Breast epithelium (tissue), 4 donors: Measurements from ENCODE around the gene CDK14. TPM values are rescaled to one million over a fixed set of nuclear protein-coding genes. Genes with fewer than 3 reads are reported as not detected.

Experiments
- DNase-seq, 2 donors: peaks; one replicate each; pipeline ENCODE4 v3.0.0-alpha.2; 2019; ENCODE audit warnings: low spot score in 2 of 2
- H3K27ac ChIP-seq, 2 donors: fragments of 200-600 bp; sonication (generic) in 1 of 2; one replicate each; pipeline ENCODE4 v1.5.1; 2016 to 2019; ENCODE audit warnings: mild to moderate bottlenecking in 1 of 2
- H3K27me3 ChIP-seq, 2 donors: fragments of 200-600 bp; sonication (generic) in 1 of 2; one replicate each; pipeline versions ENCODE4 v1.5.1 to v1.6.0; 2017 to 2019; ENCODE audit warnings: control low read depth in 1 of 2, mild to moderate bottlenecking in 1 of 2
- H3K36me3 ChIP-seq: fragments of 200-600 bp; one replicate; pipeline ENCODE4 v1.5.1; 2019
- H3K4me1 ChIP-seq, 2 donors: fragments of 200-600 bp; sonication (generic); one replicate each; pipeline ENCODE4 v1.5.1; 2016 to 2019; ENCODE audit warnings: control low read depth in 1 of 2
- H3K4me3 ChIP-seq, 3 donors: fragments of 200-600 bp; sonication (generic); 1 replicate in 2 of 3; 2 replicates in 1 of 3; pipeline ENCODE4 v1.5.1; 2016 to 2019; ENCODE audit warnings: mild to moderate bottlenecking in 3 of 3, moderate library complexity in 2 of 3
- H3K9me3 ChIP-seq, 2 donors: fragments of 200-600 bp; sonication (generic) in 1 of 2; one replicate each; pipeline ENCODE4 v1.5.1; 2016 to 2019; ENCODE audit warnings: control low read depth in 1 of 2
- CTCF ChIP-seq, 3 donors: fragments of 450-650 bp; IDR thresholded peaks; one replicate each; pipeline ENCODE4 v1.5.1; 2016 to 2017; ENCODE audit warnings: antibody characterized with exemption in 3 of 3, mild to moderate bottlenecking in 3 of 3, moderate library complexity in 3 of 3
- POLR2A ChIP-seq: fragments of 450-650 bp; IDR thresholded peaks from one replicate; pipeline ENCODE4 v1.6.1; 2016; ENCODE audit warnings: antibody characterized with exemption, mild to moderate bottlenecking, moderate library complexity
- POLR2AphosphoS5 ChIP-seq, 3 donors: sonication (generic); formaldehyde crosslinking; IDR thresholded peaks; one replicate each; pipeline ENCODE4 v1.6.1; 2017; ENCODE audit warnings: antibody characterized with exemption in 3 of 3
- intact Hi-C: fragments of 100-400 bp; cut with DNase I; formaldehyde crosslinking; loops from one replicate; pipeline ENCODE4 v1.15.1; 2023; ENCODE audit warnings: low total_unique reads
- total RNA-seq, 3 donors: library from RNA; depleted of rRNA; stranded (reverse); fragments of >200 nt; gene quantifications; one replicate each; pipeline ENCODE4 v1.1.0, GENCODE V29; 2016

Gene CDK14
- total RNA-seq, 3 donors from 2014 or later = 16.3 to 64.7 (median 29.8) TPM

GRCh38 chr7:91180746-91181145, 584.6 kb downstream of the CDK14 start:
- Histone ChIP-seq H3K4me3 (no peak overlapping the region), H3K27ac (no peak overlapping the region), H3K27me3 (no peaks in the 10 kb centered on the region), H3K36me3 (no peaks in the 10 kb centered on the region), H3K9me3 (no peaks in the 10 kb centered on the region), H3K4me1 (no peaks in the 10 kb centered on the region)
- intact Hi-C loops = no loop called here
- no peak for DNase-seq
- TF ChIP-seq CTCF (IDR thresholded peaks at IDR 0.05) (no peak), POLR2A (no peak), POLR2AphosphoS5 (IDR thresholded peaks at IDR 0.05) (no peak)

- Histone ChIP-seq H3K9me3 (no peaks in the 10 kb centered on the region), H3K4me1 (no peaks in the 10 kb centered on the region), H3K36me3 (no peaks in the 10 kb centered on the region), H3K27ac (no peak overlapping the region), H3K4me3 (no peak overlapping the region), H3K27me3 (no peaks in the 10 kb centered on the region)
- intact Hi-C loops = no loop called here
- TF ChIP-seq POLR2A (no peak), POLR2AphosphoS5 (IDR thresholded peaks at IDR 0.05) (no peak), CTCF (IDR thresholded peaks at IDR 0.05) (no peak)
- DNase-seq = no peak
Measured at GRCh38 chr7:91181949-91182348, 585.8 kb downstream of the CDK14 start.

GRCh38 chr7:91182819-91183764, 587.0 kb downstream of the CDK14 start:
- Histone ChIP-seq H3K27me3 (no peaks in the 10 kb centered on the region), H3K27ac (no peak overlapping the region), H3K36me3 (no peaks in the 10 kb centered on the region), H3K4me3 (no peak overlapping the region), H3K9me3 (no peaks in the 10 kb centered on the region), H3K4me1 (no peaks in the 10 kb centered on the region)
- TF ChIP-seq POLR2AphosphoS5 (IDR thresholded peaks at IDR 0.05) (no peak), CTCF (IDR thresholded peaks at IDR 0.05) (no peak), POLR2A (no peak)
- DNase-seq = no peak
- intact Hi-C loops = no loop called here

GRCh38 chr7:91185771-91186170, 589.6 kb downstream of the CDK14 start:
- no peaks in the 10 kb centered on the region for H3K9me3 ChIP-seq
- intact Hi-C loops = no loop called here
- no peak for DNase-seq
- H3K27me3 ChIP-seq = no peaks in the 10 kb centered on the region
- H3K27ac ChIP-seq = no peak overlapping the region
- no peak overlapping the region for H3K4me3 ChIP-seq
- TF ChIP-seq POLR2A (no peak), CTCF (IDR thresholded peaks at IDR 0.05) (no peak), POLR2AphosphoS5 (IDR thresholded peaks at IDR 0.05) (no peak)
- no peaks in the 10 kb centered on the region for H3K36me3 ChIP-seq
- H3K4me1 ChIP-seq = no peaks in the 10 kb centered on the region

GRCh38 chr7:91187061-91187460, 590.9 kb downstream of the CDK14 start:
- H3K4me1 ChIP-seq = no peaks in the 10 kb centered on the region
- intact Hi-C loops = no loop called here
- no peaks in the 10 kb centered on the region for H3K36me3 ChIP-seq
- TF ChIP-seq POLR2AphosphoS5 (IDR thresholded peaks at IDR 0.05) (no peak), POLR2A (no peak), CTCF (IDR thresholded peaks at IDR 0.05) (no peak)
- H3K27me3 ChIP-seq = no peaks in the 10 kb centered on the region
- no peak overlapping the region for H3K27ac ChIP-seq
- DNase-seq = no peak
- no peak overlapping the region for H3K4me3 ChIP-seq
- H3K9me3 ChIP-seq = no peaks in the 10 kb centered on the region
